Hematopoietic multipotent progenitor cell treated with erythropoietin and hydrocortisone succinate and interleukin-3 and kit ligand, for 17 days (in vitro differentiated cells): Measurements from ENCODE around the gene LFNG.
"Not testable (repeated sequence)": the region's sequence is repeated elsewhere in the genome, so short reads cannot be mapped to it uniquely, and the experiment has no call there.

Experiments used
- DNase-seq: peaks from one replicate; pipeline ENCODE4 v3.0.0-alpha.2; 2015; ENCODE audit warnings: low spot score

LFNG gene

GRCh38 chr7:2545746-2546425 is 26.3 kb downstream of the LFNG start:
- no peak for DNase-seq

- no peak for DNase-seq
Observed at GRCh38 chr7:2546776-2547586, 27.4 kb downstream of the LFNG start.

GRCh38 chr7:2551418-2551817 is 31.8 kb downstream of the LFNG start:
- no peak for DNase-seq

- DNase-seq = no peak
Observed at GRCh38 chr7:2553108-2553507, 33.5 kb downstream of the LFNG start.

- no peak for DNase-seq
Observed at GRCh38 chr7:2553831-2554581, 34.4 kb downstream of the LFNG start.

- no peak for DNase-seq
Observed at GRCh38 chr7:2554661-2555111, 35.1 kb downstream of the LFNG start.

- DNase-seq = peak; percentile 88
Observed at GRCh38 chr7:2555121-2556052, 35.8 kb downstream of the LFNG start, which contains the start of gene BRAT1. Gene BRAT1, minus strand, starts transcription at chr7:2555524. Its CDS starts 1,093 bp downstream, at chr7:2554431.

GRCh38 chr7:2558629-2559282 is 39.2 kb downstream of the LFNG start, which contains the start of gene IQCE:
Gene IQCE, plus strand, starts transcription at chr7:2558979. Its CDS starts 203 bp downstream, at chr7:2559182.
- DNase-seq = peak; percentile 67

GRCh38 chr7:2559283-2559950 is 39.8 kb downstream of the LFNG start:
- no peak for DNase-seq

- not testable (repeated sequence) for DNase-seq
Observed at GRCh38 chr7:2563955-2564354, 44.4 kb downstream of the LFNG start.

- no peak for DNase-seq
Observed at GRCh38 chr7:2564970-2565540, 45.5 kb downstream of the LFNG start.

- DNase-seq = no peak
Observed at GRCh38 chr7:2566348-2566889, 46.8 kb downstream of the LFNG start.

GRCh38 chr7:2566890-2567678 is 47.5 kb downstream of the LFNG start:
- DNase-seq = no peak

GRCh38 chr7:2567679-2568278 is 48.2 kb downstream of the LFNG start:
- no peak for DNase-seq

GRCh38 chr7:2568521-2569223 is 49.1 kb downstream of the LFNG start:
- no peak for DNase-seq

- no peak for DNase-seq
Observed at GRCh38 chr7:2569421-2569820, 49.8 kb downstream of the LFNG start.

- no peak for DNase-seq
Observed at GRCh38 chr7:2570021-2570420, 50.4 kb downstream of the LFNG start.

GRCh38 chr7:2571409-2571808 is 51.8 kb downstream of the LFNG start:
- no peak for DNase-seq
